Glutamatergic neuron (in vitro differentiated cells): Measurements from ENCODE around the gene MPIG6B. TPM values are rescaled to one million over a fixed set of nuclear protein-coding genes. Genes with fewer than 3 reads are reported as not detected.

Source experiments
- DNase-seq: peaks from one replicate; pipeline ENCODE4 v3.0.0; 2022
- H3K27ac Mint-ChIP-seq: one replicate; pipeline ENCODE4 v1.8.0; 2020; ENCODE audit warnings: mild to moderate bottlenecking, mixed read lengths, inconsistent platforms; ENCODE audit not compliant: unreplicated experiment
- H3K27me3 Mint-ChIP-seq: one replicate; pipeline ENCODE4 v1.8.0; 2020; ENCODE audit warnings: mild to moderate bottlenecking, moderate library complexity, mixed read lengths, inconsistent platforms; ENCODE audit not compliant: unreplicated experiment
- H3K36me3 Mint-ChIP-seq: one replicate; pipeline ENCODE4 v1.8.0; 2020; ENCODE audit warnings: mild to moderate bottlenecking, mixed read lengths, inconsistent platforms; ENCODE audit not compliant: unreplicated experiment
- H3K4me1 Mint-ChIP-seq: one replicate; pipeline ENCODE4 v1.8.0; 2020; ENCODE audit warnings: mild to moderate bottlenecking, low read depth, mixed read lengths, inconsistent platforms; ENCODE audit not compliant: unreplicated experiment
- H3K4me3 Mint-ChIP-seq: one replicate; pipeline ENCODE4 v1.8.0; 2020; ENCODE audit warnings: mild to moderate bottlenecking, mixed read lengths, inconsistent platforms; ENCODE audit not compliant: unreplicated experiment
- H3K9me3 Mint-ChIP-seq: one replicate; pipeline ENCODE4 v1.8.0; 2020; ENCODE audit warnings: mild to moderate bottlenecking, moderate library complexity, mixed read lengths, inconsistent platforms; ENCODE audit not compliant: unreplicated experiment
- CTCF ChIP-seq: fragments of 200-600 bp; sonication (generic); IDR thresholded peaks from one replicate; pipeline ENCODE4 v1.5.0; 2021; ENCODE audit not compliant: partially characterized antibody, unreplicated experiment
- total RNA-seq: library from RNA; stranded (reverse); fragmentation: NEBNext Ultra II Directional; extraction: Animal tissue kit (Norgen Biotek cat#: 25700); gene quantifications from one replicate; pipeline ENCODE4 v1.2.1, GENCODE V29; 2021; ENCODE audit not compliant: unreplicated experiment

Gene MPIG6B
- total RNA-seq, 1 donor from 2014 or later: not detected

DNA sequence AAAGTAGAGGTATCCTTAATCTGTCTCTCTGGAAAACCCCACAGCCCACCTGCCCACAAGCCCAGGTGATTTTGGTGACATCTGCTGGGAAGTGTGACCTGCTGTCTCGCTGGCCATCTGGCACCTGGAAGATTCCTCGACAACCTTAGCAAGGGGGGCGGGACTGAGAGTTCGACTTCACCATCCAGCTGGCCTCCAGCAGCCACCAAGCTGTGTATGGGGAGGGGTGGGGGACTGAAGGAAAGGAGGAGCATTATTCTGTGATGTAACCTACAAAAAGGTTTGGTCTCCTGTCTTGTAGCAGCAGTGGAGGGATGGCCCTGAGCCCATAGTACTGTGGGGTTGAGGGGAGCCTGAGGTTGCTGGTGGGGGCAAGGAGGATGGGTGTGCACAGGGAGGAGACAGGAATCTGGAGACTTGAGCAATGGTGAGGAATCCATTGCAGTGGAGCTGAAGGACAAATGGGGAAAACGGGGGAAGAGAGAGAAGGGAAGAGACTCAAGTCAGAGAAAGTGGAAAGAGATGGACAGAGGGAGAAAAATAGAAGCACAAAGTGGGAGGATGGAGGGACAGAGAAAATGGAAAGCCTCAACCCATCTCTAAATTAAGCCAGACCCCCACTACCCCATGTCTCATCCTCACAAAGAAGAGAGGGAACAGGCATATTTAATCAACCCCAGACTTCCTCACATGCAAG is 12.5 kb upstream of the MPIG6B start:
- Mint-ChIP-seq H3K4me3 (peak overlapping the region; percentile 11), H3K36me3 (no peaks in the 10 kb centered on the region), H3K27me3 (peaks cover 10% of the 10 kb centered on the region), H3K9me3 (peaks cover 9% of the 10 kb centered on the region), H3K4me1 (peaks cover 17% of the 10 kb centered on the region), H3K27ac (peak overlapping the region; percentile 25)
- TF ChIP-seq CTCF: no peak
- DNase-seq: no peak

GRCh38 chr6:31711233-31711632 is 11.9 kb upstream of the MPIG6B start:
- Mint-ChIP-seq H3K4me3 (no peak overlapping the region), H3K27ac (no peak overlapping the region), H3K4me1 (peaks cover 17% of the 10 kb centered on the region), H3K36me3 (no peaks in the 10 kb centered on the region), H3K27me3 (peaks cover 10% of the 10 kb centered on the region), H3K9me3 (peaks cover 9% of the 10 kb centered on the region)
- DNase-seq: no peak
- no peak for TF ChIP-seq CTCF

- no peaks in the 10 kb centered on the region for H3K36me3 Mint-ChIP-seq
- H3K27me3 Mint-ChIP-seq: peaks cover 10% of the 10 kb centered on the region
- no peak overlapping the region for H3K27ac Mint-ChIP-seq
- H3K4me1 Mint-ChIP-seq: peaks cover 17% of the 10 kb centered on the region
- no peak for TF ChIP-seq CTCF
- DNase-seq: no peak
- no peak overlapping the region for H3K4me3 Mint-ChIP-seq
- peaks cover 9% of the 10 kb centered on the region for H3K9me3 Mint-ChIP-seq
Measured at GRCh38 chr6:31712296-31712695, 10.9 kb upstream of the MPIG6B start.

GRCh38 chr6:31713465-31713864 is 9.7 kb upstream of the MPIG6B start:
- Mint-ChIP-seq H3K4me1 (peaks cover 17% of the 10 kb centered on the region), H3K9me3 (peaks cover 9% of the 10 kb centered on the region), H3K27me3 (peaks cover 10% of the 10 kb centered on the region), H3K4me3 (peak overlapping the region; percentile 60), H3K36me3 (no peaks in the 10 kb centered on the region), H3K27ac (peak overlapping the region; percentile 65)
- DNase-seq: no peak
- no peak for TF ChIP-seq CTCF

DNA sequence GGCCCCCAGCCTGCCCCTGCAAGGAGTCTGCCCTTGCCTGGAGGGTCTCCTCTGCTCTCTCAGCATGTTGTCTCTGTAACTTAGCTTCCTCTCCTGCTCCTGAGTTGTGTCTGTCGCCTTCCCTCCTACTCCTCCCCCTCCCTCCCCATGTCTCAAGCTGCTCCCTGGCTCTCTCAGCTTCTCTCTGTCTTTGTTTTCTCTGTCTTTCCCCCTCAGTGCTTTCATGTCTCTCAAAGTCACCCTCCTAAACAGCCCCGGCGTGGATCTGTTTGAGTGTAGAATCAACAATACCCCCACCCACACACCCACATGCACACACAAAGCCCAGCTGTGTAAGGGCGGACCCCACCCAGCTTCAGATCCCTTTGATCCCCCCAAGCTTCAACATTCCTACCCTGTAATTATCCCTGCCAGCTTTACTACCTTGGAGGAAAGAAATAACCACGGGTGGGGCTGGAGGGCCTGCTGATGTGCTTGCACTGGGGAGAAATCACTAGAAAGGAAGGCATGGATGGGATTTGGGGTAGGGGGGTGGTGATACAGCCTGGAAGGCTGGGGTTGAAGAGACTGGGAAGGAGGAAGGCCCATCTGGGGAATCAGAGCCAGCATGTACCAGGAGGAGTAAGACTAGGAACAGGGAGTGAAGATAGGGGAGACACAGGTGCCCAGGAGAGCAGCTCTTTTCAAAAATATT is 9.0 kb upstream of the MPIG6B start:
- H3K4me3 Mint-ChIP-seq: peak overlapping the region; percentile 75
- peaks cover 17% of the 10 kb centered on the region for H3K4me1 Mint-ChIP-seq
- no peak for DNase-seq
- H3K9me3 Mint-ChIP-seq: peaks cover 9% of the 10 kb centered on the region
- TF ChIP-seq CTCF: no peak
- peak overlapping the region; percentile 62 for H3K27ac Mint-ChIP-seq
- H3K36me3 Mint-ChIP-seq: no peaks in the 10 kb centered on the region
- peaks cover 10% of the 10 kb centered on the region for H3K27me3 Mint-ChIP-seq
